CD4-positive, alpha-beta T cell treated with Interferon alpha-2 for 1 hour (primary cell): ENCODE results near the gene GALNT10.
A peak's percentile ranks its signal among the peaks of the same experiment; 100 is the strongest.

Experiments
- DNase-seq, 2 donors: peaks; one replicate each; pipeline ENCODE4 v3.0.0-alpha.2; 2020 to 2022

GALNT10 gene

DNA sequence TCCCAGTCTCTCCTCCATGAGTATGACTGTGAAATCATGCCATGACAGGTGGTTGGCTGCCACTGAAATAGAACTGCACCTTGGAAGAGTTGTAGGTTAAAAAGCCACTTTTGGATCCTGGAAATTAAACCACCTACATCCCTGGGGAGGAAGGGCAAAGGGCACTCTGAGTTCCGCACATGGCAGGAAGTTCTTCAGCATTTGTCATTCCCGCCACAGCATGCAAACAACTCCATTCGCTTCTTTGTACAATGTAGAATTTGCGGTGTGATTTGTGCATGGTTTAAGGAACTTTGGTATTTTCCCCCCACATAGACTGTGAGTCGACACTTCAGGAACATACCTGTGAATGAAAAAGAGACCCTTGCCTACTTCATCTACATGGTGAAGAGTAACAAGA is 265.1 kb downstream of the GALNT10 start:
- no peak for DNase-seq

DNA sequence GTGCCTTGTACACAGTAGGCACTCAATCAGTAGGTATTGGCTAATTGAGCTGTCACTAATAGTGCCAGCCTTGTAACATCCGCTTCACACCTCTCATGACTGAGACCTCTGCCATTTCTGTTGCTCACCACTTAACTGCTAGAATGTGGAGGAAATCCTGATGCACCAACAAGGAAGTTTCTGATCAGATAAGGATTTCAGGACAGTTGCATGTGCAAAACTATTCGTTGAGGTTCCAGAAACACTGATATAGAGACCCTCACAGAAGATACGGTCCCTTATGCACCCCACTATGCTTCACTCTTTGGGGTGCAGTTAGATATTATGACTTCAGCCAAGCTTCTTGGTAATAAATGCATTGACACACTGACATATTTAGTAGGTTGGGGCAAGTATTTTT is 266.0 kb downstream of the GALNT10 start:
- no peak for DNase-seq

DNA sequence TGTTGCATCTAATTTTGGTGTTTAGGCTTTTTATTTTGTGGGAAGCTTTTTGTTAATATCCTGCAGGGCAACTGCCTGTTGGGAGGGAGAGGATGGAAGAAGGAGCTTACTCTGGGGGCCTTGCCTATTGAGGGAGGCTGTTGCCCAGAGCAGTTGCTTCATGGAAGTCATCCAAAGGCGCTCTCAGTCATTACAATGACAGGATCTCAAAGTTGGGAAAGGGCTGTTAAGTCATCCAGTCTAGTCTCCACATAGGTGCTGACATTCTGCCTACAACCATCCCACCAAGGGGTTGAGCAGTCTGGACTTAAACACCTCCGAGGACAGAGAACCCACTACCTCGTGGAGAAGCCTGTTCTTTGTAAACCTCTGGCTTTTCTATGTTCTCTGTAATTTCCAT is 268.5 kb downstream of the GALNT10 start:
- no peak for DNase-seq

DNA sequence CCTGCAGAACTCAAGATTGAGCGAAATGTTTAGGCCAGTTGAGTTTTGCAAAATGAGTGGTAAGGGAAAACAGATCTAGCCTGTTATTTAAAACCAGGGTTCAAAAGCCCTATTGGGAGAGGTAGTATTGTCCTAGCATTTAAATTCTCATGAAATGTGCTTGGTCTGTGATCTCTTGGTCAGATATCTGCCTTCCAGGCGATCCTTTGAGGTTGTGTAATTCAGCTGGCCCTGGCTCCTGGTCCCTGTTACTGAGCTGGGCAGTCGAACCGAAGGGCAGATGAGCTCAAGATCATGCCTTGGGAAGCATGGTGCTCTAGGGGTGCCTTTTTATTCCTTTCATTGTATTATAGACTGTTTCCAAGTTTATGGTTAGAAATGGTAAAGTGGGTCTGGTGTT is 269.6 kb downstream of the GALNT10 start:
- no peak for DNase-seq

- no peak for DNase-seq
Observed at GRCh38 chr5:154461531-154461930, 271.0 kb downstream of the GALNT10 start.

DNA sequence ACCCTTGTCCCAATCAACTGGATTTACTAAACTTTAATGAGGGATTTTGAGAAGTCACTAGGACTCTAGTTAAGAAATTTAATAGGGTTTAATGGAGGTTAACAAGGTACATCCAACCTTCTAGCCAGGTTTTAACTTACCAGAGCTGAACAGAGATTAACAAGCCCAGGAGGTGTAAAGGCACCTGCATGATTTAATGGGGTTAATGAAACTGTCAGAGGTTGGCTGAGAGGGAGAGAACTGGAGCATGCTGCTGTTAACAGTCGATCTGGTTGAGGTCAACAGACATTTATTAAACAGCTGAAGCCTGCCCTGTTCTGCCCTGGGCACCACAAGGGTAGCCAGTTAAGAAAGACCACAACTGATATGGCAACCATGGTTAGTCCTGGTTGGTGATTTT is 273.9 kb downstream of the GALNT10 start:
- DNase-seq, result no peak

DNA sequence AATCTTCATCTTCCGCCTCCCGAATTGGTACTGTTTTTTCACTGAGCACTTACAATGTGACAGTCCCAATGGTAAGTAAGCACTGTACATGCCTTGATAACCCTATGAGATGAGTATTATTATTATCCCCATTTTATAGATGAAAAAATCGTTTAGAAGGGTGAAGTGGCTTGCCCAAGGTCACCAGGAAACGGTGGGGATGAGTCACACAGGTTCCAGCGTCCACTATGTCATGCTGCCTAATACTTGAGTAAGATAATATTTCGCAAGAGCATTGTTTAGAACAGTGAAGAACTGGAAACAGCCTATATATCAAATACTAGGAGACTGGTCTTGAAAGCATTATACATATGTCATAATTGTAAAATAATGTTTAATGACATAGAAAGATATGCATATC is 274.6 kb downstream of the GALNT10 start:
- peak in 1 of 2 donors; percentile 30 for DNase-seq

DNA sequence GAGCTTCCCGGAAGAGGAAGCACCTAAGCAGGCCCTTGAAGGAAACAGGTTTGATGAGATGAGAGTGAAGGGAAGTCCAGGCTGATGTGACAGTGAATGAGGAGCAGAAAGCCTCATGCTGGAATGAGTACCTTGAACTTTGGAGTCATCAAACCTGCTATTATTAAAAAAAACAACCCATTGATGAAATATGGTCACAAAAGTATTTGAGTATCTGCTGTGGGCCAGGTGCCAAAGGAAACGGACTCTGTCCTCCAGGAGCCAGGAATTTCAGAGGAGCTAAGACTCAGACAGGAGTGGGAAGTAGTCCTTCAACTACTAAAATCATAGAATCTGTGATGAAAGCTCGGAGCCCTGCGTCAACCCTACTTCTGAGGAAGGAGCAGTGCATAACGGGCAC is 275.6 kb downstream of the GALNT10 start:
- no peak for DNase-seq

GRCh38 chr5:154466671-154467070 is 276.1 kb downstream of the GALNT10 start:
- no peak for DNase-seq

DNA sequence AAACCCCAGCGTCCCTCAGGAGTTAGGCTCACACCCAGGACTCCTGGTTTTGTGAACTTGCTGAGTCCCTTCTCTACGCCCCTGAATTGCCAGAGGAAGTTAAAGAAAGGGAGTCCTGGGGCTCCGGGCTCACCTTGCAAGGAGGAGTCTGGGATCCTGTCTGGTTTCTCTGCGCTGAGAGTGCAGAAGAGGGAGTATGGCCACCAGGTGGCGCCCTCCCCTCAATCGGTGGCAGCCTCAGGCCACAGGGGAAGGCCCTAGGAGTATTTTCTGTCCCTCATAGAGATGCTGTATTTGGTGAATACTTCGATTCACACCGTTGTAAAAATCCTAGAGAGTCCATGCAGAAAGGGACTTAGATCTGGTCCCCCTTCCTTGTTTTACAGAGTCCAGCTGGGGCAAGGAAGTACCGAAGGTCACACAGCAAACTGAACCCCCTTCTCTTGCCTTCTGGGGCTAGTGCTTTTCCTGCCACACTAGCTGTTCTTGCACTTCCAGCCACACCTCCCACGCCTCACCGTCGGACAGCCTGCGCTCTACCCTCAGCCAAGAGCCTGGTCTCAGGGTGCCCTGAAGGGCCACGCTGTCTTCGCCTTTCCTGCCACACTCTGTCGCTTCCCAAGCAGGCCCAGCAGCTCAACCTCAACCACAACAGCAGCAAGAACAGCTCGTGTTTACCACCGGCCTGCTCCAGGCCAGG is 277.3 kb downstream of the GALNT10 start:
- peak; percentile 45 to 69 for DNase-seq

- DNase-seq, result no peak
Observed at GRCh38 chr5:154470137-154470536, 279.6 kb downstream of the GALNT10 start.
